Heart left ventricle (tissue), 16 donors: ENCODE data around the gene STOML3. TPM values are rescaled to one million over a fixed set of nuclear protein-coding genes. Genes with fewer than 3 reads are reported as not detected.

Experiments used
- ATAC-seq, 4 donors: fragments of 200-7000 bp; cut with Tn5 transposase; one replicate each; pipeline ENCODE4 v1.9.1; 2020 to 2022; ENCODE audit warnings: moderate library complexity in 4 of 4, mild to moderate bottlenecking in 3 of 4, moderate number of reproducible peaks in 1 of 4
- DNase-seq, 5 donors: peaks; one replicate each; pipeline ENCODE4 v3.0.0-alpha.2; 2020
- H3K27ac ChIP-seq, 12 donors: fragments of 200-600 bp; sonication (generic) in 4 of 12; one replicate each; pipeline versions ENCODE4 v1.5.0 to v1.8.0; 2016 to 2022; ENCODE audit warnings: mild to moderate bottlenecking in 2 of 12
- H3K27me3 ChIP-seq, 9 donors: fragments of 200-600 bp; sonication (generic) in 2 of 9; one replicate each; pipeline versions ENCODE4 v1.5.1 to v1.8.0; 2016 to 2022; ENCODE audit warnings: mild to moderate bottlenecking in 3 of 9
- H3K36me3 ChIP-seq, 9 donors: fragments of 200-600 bp; sonication (generic) in 2 of 9; one replicate each; pipeline versions ENCODE4 v1.5.0 to v1.8.0; 2018 to 2022; ENCODE audit warnings: mild to moderate bottlenecking in 2 of 9
- H3K4me1 ChIP-seq, 12 donors: fragments of 200-600 bp; sonication (generic) in 4 of 12; one replicate each; pipeline versions ENCODE4 v1.5.0 to v1.8.0; 2016 to 2022; ENCODE audit warnings: mild to moderate bottlenecking in 3 of 12
- H3K4me3 ChIP-seq, 12 donors: fragments of 200-600 bp; sonication (generic) in 4 of 12; one replicate each; pipeline versions ENCODE4 v1.5.0 to v1.8.0; 2017 to 2022; ENCODE audit warnings: mild to moderate bottlenecking in 9 of 12, moderate library complexity in 4 of 12
- H3K9me3 ChIP-seq, 12 donors: fragments of 200-600 bp; sonication (generic) in 4 of 12; one replicate each; pipeline versions ENCODE4 v1.5.0 to v1.8.0; 2016 to 2022; ENCODE audit warnings: mild to moderate bottlenecking in 1 of 12
- POLR2A ChIP-seq, 2 donors: fragments of 450-650 bp; IDR thresholded peaks; one replicate each; pipeline ENCODE4 v1.6.1; 2017; ENCODE audit warnings: antibody characterized with exemption in 2 of 2, mild to moderate bottlenecking in 2 of 2, moderate library complexity in 2 of 2
- WGBS, 4 donors: extraction: QIAGEN DNeasy Blood & Tissue Kit in 2 of 4; methylation state at CpG; one replicate each; pipeline versions ENCODE4 v1.1.5 to v1.1.7; 2013 to 2018; 5-methylcytosine and 5-hydroxymethylcytosine counted together
- intact Hi-C, 10 donors: fragments of 100-400 bp; cut with DNase I; formaldehyde crosslinking; loops; one replicate each; pipeline versions ENCODE4 v1.11.1 to v1.14.2; 2022
- polyA plus RNA-seq, 2 donors: library from polyadenylated mRNA; stranded (reverse); fragments of 200-250 nt; gene quantifications; one replicate each; pipeline ENCODE4 v1.2.3, GENCODE V29; 2013
- total RNA-seq, 9 donors: library from RNA; depleted of rRNA in 2 of 9; stranded (reverse); fragments of >200 nt in 2 of 9; fragmentation: NEBNext Ultra II Directional in 3 of 9; extraction: Animal tissue kit (Norgen Biotek cat#: 25700) in 3 of 9; gene quantifications; one replicate each; pipeline versions ENCODE4 v1.1.0 to v1.2.4, GENCODE V29; 2016 to 2023
- TF ChIP-seq, protein P1 (sequence below), 12 donors: fragments of 200-600 bp; sonication (generic) in 4 of 12; IDR thresholded peaks; one replicate each; pipeline versions ENCODE4 v1.5.0 to v1.8.0; 2018 to 2022; ENCODE audit warnings: antibody characterized with exemption in 12 of 12, mild to moderate bottlenecking in 5 of 12
- donor health status: ischemic (EF 13 %, LVEDD 7.1; RV severe dilation, severe dysfunction).
- donor health status: healthy with polysubstance abuse.
- donor health status: DM: no; HTN: yes; CAD: no.
- donor health status: DM: no; HTN: no; CAD: no.
- donor health status: ischemic (EF 25% LVEDD 6.9; RV normal size, moderate dysfunction).
- donor health status: ischemic (EF 25% LVEDD 5.7; RV mildly dilated, moderate dysfunction).
- donor health status: healthy.
- donor health status: DM: yes; HTN: yes; CAD: no.
- donor health status: ischemic (EF 35%, LVEDD 5.7; RV mildly dilated, moderate dysfunction).
- donor health status: nonischemic (EF 11% LVEDD 7.7; RV severe dilation, severe dysfunction).
- donor health status: DM: yes; HTN: yes; CAD: no.
- donor health status: PGD.
- donor health status: ischemic (EF 29% LVEDD 5.4; RV normal size, mild dysfunction).
- donor health status: nonischemic (EF 23%, LVEDD 6.1; RV moderate dilation, normal function).

STOML3 gene
- total and polyA plus RNA-seq, 11 donors: not detected

DNA sequence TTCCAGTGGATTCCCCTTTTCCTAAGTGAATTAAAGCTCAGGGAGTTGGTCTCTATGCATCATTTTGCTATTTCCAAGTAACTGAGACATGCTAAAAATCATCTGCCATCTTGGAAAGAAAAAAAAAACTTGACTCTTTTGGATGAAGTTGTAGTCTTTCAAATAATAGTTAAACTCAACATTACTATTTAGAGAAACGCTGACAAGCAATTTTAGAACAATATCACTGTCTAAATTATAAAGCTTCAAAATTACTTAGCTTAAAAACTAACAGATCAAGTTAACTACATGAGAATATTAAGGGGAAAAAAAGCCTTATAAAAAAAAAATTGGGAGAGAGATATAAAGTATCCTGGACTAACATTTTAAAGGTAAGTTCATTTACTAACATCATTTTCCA, 68.5 kb downstream of the STOML3 start:
- H3K27me3 ChIP-seq: peaks cover 0 to 55% (median 6%) of the 10 kb centered on the region in 9 donors
- 83 to 88% (median 86%) methylated on average over 1 of the region's 1 CpG for WGBS, 4 donors
- intact Hi-C loops: no loop called here
- no peak for TF ChIP-seq POLR2A (IDR thresholded peaks at IDR 0.05)
- TF ChIP-seq, protein P1, sequence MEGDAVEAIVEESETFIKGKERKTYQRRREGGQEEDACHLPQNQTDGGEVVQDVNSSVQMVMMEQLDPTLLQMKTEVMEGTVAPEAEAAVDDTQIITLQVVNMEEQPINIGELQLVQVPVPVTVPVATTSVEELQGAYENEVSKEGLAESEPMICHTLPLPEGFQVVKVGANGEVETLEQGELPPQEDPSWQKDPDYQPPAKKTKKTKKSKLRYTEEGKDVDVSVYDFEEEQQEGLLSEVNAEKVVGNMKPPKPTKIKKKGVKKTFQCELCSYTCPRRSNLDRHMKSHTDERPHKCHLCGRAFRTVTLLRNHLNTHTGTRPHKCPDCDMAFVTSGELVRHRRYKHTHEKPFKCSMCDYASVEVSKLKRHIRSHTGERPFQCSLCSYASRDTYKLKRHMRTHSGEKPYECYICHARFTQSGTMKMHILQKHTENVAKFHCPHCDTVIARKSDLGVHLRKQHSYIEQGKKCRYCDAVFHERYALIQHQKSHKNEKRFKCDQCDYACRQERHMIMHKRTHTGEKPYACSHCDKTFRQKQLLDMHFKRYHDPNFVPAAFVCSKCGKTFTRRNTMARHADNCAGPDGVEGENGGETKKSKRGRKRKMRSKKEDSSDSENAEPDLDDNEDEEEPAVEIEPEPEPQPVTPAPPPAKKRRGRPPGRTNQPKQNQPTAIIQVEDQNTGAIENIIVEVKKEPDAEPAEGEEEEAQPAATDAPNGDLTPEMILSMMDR (IDR thresholded peaks at IDR 0.05): no peak
- no peaks in the 10 kb centered on the region for H3K36me3 ChIP-seq
- no peak for ATAC-seq
- no peak for DNase-seq
- no peak overlapping the region for H3K27ac ChIP-seq
- H3K9me3 ChIP-seq: no peaks in the 10 kb centered on the region
- no peak overlapping the region for H3K4me3 ChIP-seq
- H3K4me1 ChIP-seq: no peaks in the 10 kb centered on the region

DNA sequence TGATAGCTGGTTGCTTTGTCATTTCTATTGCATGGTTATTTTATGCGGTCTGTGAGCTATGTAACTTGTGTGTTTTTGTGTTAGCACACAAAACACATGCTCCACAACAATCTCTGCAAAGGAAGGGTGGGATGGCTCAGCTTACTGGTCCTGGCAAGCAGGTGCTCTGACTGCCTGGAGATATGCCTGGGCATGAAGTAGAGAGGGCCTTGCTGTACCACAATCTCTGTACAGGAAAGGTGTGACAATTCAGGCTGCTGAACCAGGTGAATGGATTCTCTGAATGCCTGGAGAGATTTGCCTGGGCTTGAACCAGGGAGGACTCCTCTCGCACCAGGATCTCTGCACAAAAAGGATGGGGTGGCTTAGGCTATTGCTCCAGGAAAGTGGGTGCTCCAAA, 69.5 kb downstream of the STOML3 start:
- ATAC-seq (no peak), DNase-seq (no peak)

More for the DNA sequence above, 69.5 kb downstream of the STOML3 start:
- H3K4me1 ChIP-seq: no peaks in the 10 kb centered on the region
- intact Hi-C loops: no loop called here
- H3K36me3 ChIP-seq: no peaks in the 10 kb centered on the region
- TF ChIP-seq POLR2A (IDR thresholded peaks at IDR 0.05): no peak
- TF ChIP-seq, protein P1 (IDR thresholded peaks at IDR 0.05): no peak
- no peak overlapping the region for H3K4me3 ChIP-seq
- peaks cover 0 to 51% (median 6%) of the 10 kb centered on the region in 9 donors for H3K27me3 ChIP-seq
- no peak overlapping the region for H3K27ac ChIP-seq
- no peaks in the 10 kb centered on the region for H3K9me3 ChIP-seq
- 46 to 97% (median 68%) methylated on average over 2 of the region's 2 CpGs for WGBS, 4 donors

Other genes starting within 250 kb of the STOML3 start
- 10 to 100 TPM; 10.4 to 22.2 (median 16.2) TPM for gene PROSER1, start 47.3 kb upstream of the STOML3 start, total RNA-seq
- gene PROSER1, start 47.3 kb upstream of the STOML3 start, polyA plus RNA-seq: 1 to 10 TPM; 7.8 to 8.8 TPM
- gene NHLRC3, start 47.6 kb upstream of the STOML3 start, total RNA-seq: 10 to 100 TPM in 6 of 9 donors, 1 to 10 TPM in 3; 3.9 to 19.9 (median 10.6) TPM
- 1 to 10 TPM; 4.2 to 5.8 TPM for gene NHLRC3, start 47.6 kb upstream of the STOML3 start, polyA plus RNA-seq